Vagina (tissue), 2 donors: ENCODE measurements around the gene ALX1.

Source experiments
- CTCF ChIP-seq, 3 experiments: fragments of 450-650 bp in 2 of 3; fragments of 200-600 bp in 1 of 3; sonication (generic) in 1 of 3; IDR thresholded peaks; one replicate each; pipeline ENCODE4 v1.5.1; 2017 to 2019; ENCODE audit warnings: antibody characterized with exemption in 3 of 3, mild to moderate bottlenecking in 2 of 3, moderate library complexity in 2 of 3
- POLR2A ChIP-seq, 2 donors: fragments of 450-650 bp; IDR thresholded peaks; one replicate each; pipeline ENCODE4 v1.6.1; 2017; ENCODE audit warnings: antibody characterized with exemption in 2 of 2, mild to moderate bottlenecking in 2 of 2, moderate library complexity in 2 of 2

- TF ChIP-seq CTCF (IDR thresholded peaks at IDR 0.05) (no peak), POLR2A (IDR thresholded peaks at IDR 0.05) (no peak)
Observed at GRCh38 chr12:85325442-85325841, 45.4 kb downstream of the ALX1 start.
